Fibroblast of villous mesenchyme (primary cell): ENCODE results near the gene STYXL1. TPM values are rescaled to one million over a fixed set of nuclear protein-coding genes. Genes with fewer than 3 reads are reported as not detected.

ENCODE experiments used
- DNase-seq: peaks from one replicate; pipeline ENCODE4 v3.0.0-alpha.2; 2010; ENCODE audit warnings: low read depth
- H3K4me3 ChIP-seq: 2 replicates; pipeline ENCODE4 v1.5.1; 2011; ENCODE audit warnings: low read depth, mild to moderate bottlenecking, low read length
- total RNA-seq: library from RNA; depleted of rRNA; stranded (reverse); fragments of >200 nt; gene quantifications from 2 replicates; pipeline ENCODE4 v1.2.3, GENCODE V29; 2012
- TF ChIP-seq, protein P1 (sequence below): IDR thresholded peaks from 2 replicates; pipeline ENCODE4 v1.5.1; 2012; ENCODE audit warnings: low read depth, mild to moderate bottlenecking, low read length; ENCODE audit not compliant: insufficient read depth

The STYXL1 gene
- total RNA-seq, 1 donor = 35.4 TPM

DNA sequence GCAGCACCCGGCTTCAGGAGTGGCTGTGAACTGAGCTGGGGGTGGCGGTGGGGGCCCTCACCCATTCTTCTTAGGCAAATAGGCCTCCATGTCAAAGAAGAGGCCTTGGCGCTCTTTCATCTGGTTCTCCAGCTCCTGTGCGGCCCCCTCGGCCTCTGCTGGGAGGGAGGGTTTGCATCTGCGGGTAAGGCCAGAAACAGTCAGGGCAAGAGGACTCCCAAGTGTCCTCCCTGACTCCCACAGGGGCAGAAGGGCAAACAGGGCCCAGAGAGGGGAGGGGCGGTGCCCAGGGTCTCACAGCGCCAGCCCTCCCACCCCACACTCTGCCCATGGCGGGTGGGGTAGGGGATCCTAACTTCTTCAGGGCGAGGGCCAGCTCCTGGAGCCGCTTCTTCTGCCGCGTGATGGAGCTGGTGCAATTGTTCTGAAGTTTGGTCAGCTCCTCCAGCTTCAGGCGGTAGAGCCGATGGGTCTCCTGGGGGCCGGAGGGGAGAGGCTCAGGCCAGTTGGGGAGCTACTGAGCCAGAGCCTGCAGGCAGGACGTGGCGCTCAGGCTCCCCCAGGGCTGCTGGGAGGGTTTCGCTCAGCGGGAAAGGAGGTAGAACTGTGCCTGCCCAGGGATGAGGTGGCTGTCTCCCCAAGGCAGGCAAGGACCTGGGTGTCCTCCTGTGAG is 55.6 kb downstream of the STYXL1 start:
- H3K4me3 ChIP-seq = no peak overlapping the region
- no peak for DNase-seq
- TF ChIP-seq, protein P1, sequence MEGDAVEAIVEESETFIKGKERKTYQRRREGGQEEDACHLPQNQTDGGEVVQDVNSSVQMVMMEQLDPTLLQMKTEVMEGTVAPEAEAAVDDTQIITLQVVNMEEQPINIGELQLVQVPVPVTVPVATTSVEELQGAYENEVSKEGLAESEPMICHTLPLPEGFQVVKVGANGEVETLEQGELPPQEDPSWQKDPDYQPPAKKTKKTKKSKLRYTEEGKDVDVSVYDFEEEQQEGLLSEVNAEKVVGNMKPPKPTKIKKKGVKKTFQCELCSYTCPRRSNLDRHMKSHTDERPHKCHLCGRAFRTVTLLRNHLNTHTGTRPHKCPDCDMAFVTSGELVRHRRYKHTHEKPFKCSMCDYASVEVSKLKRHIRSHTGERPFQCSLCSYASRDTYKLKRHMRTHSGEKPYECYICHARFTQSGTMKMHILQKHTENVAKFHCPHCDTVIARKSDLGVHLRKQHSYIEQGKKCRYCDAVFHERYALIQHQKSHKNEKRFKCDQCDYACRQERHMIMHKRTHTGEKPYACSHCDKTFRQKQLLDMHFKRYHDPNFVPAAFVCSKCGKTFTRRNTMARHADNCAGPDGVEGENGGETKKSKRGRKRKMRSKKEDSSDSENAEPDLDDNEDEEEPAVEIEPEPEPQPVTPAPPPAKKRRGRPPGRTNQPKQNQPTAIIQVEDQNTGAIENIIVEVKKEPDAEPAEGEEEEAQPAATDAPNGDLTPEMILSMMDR = no peak

DNA sequence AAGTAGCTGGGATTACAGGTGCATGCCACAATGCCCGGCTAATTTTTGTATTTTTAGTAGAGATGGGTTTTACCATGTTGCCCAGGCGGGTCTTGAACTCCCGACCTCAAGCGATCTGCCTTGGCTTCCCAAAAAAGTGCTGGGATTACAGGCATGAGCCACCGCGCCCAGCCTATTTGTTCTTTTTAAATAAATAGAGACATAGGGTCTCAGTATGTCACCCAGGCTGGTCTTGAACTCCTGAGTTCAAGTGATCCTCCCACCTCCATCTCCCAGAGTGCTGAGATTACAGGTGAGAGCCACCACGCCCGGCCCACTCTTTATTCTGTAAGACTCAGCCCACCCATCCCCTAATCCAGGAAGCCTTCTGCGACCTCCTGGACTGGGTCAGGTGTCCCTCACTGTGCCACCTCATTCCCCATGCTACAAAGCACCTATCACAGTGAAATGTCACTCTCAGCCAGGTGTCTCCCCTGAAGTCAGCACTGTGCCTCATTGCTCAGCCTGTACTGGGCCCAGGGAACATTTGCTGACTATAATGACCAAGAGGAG is 56.2 kb downstream of the STYXL1 start:
- H3K4me3 ChIP-seq = no peak overlapping the region
- TF ChIP-seq, protein P1 = no peak
- no peak for DNase-seq

DNA sequence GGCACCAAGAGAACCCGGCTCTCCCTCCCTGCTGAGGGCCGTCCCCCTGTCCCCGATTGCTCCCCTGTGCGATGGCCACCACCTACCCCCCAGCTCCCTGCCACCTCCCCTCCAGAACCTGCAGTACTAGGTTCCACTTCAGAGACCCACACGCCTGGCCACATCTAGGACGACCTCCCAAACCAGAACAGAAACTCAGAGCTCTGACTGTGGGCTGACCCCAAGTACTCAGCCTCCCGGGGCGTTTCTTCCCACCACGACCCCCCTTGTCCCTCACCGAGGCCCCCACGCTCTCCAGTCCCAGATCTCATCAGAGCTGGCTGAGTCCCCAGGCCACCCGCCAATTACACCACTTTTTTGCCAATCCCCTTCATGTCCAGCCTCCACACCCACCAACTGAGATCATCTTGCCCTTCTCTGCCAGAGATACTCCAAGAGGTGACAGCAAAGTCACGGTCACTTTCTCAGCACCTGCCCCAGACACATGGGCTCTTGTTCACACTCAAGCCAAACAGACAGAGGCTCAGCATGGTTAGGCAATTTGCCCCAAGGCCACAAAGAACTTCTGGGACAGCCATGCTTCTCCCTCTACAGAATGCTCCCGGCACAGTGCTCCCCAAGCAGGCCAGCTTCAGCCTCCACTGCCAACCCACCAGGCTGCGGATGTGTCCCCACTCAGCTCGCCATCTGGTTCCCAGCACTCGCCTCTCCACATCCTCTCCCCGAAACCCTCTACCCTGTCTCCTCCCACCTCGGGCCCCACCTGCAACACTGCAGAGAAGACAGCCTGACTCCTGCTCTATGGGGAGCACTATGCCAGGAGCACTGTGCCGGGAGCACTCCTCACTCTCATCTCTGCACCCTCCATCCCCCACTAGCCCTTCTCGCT is 58.1 kb downstream of the STYXL1 start:
- no peak for DNase-seq
- H3K4me3 ChIP-seq = no peak overlapping the region
- TF ChIP-seq, protein P1 = no peak

DNA sequence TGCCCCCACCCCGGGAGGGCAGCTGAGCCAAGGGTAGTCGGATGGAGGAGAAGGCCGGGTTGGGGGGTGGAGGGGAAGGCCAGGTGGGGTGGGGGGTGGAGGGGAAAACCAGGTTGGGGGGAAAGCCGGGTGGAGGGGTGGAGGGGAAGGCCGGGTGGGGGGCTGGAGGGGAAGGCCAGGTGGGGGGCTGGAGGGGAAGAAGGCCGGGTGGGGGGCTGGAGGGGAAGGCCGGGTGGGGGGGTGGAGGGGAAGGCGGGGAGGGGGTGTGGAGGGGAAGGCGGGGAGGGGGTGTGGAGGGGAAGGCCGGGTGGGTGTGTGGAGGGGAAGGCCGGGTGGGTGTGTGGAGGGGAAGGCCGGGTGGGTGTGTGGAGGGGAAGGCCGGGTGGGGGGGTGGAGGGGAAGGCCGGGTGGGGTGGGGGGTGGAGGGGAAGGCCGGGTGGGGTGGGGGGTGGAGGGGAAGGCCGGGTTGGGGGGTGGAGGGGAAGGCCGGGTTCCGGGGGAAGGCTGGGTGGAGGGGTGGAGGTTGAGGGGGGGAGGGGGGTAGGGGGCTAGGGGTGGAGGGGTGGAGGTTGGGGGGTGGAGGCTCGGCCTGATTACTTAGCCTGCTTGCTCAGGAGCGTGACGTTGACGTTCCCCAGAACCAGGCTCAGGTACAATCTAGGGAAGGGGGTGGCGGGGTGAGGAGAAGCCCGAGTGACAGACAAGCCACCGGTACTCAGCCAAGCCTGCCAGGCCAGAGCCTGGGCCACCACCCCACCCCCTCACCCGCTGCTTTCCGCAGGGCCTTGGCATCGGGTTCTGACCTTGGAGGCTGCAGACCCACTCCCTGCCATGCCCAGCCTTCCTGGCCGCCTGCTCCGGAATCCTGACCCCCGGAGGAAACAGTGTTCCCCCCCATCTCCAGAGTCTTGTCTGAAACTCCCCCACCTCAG is 59.0 kb downstream of the STYXL1 start:
- no peak overlapping the region for H3K4me3 ChIP-seq
- TF ChIP-seq, protein P1 = no peak
- DNase-seq = no peak

DNA sequence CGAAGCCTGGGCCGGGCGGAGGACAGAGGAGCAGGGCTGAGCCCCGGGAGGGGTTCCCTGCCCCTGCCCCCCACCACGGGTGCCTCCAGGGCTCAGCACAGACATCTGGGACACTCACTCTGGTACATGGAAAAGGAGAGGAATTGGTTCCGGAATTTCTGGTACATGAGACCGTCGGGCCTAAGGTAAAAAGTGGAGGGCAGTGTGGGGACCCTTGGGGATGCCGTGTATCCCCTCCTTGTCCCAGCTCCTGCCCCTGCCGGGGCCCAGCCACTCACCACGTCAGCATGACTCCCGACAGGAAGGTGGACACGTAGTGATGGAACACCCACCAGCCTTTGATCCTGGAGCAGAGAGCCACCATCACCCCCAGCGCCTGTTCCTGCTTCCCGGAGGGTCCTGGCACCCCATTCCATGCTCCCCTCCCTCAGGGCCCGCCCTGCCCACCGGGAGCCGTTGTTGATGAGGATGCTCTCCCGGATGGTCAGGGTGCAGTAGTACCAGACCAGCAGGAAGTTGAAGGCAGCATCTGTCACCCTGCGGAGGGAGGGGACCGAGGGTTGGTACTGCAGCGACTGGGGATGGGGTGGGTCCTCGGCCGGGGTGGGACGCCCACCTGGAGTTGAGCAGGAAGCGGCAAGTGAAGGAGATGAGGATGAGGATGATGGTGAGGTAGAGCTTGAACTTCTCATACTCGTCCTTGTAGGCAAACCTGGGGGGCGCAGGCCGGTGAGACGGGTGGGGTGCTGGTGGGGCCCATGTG is 59.8 kb downstream of the STYXL1 start:
- no peak for DNase-seq
- TF ChIP-seq, protein P1 = no peak
- H3K4me3 ChIP-seq = no peak overlapping the region
